GM19463 (cell line): ENCODE data around the gene UBE3C.

Source experiments
- ATAC-seq: cut with Tn5 transposase; IDR thresholded peaks from one replicate; pipeline ENCODE4 v1.9.1; 2021; ENCODE audit warnings: mild to moderate bottlenecking, moderate library complexity; ENCODE audit not compliant: unreplicated experiment

UBE3C gene

GRCh38 chr7:157318015-157318706 lies 179.4 kb downstream of the UBE3C start:
- peak; percentile 75 for ATAC-seq
